Stromal cell of bone marrow (primary cell): ENCODE data around the gene RIBC2.
"Not testable (repeated sequence)": the region's sequence is repeated elsewhere in the genome, so short reads cannot be mapped to it uniquely, and the experiment has no call there.

Experiments used
- DNase-seq: peaks from one replicate; pipeline ENCODE4 v3.0.0-alpha.2; 2012; ENCODE audit warnings: low read depth

Gene RIBC2

GRCh38 chr22:45448431-45448830 is 34.9 kb downstream of the RIBC2 start:
- peak; percentile 64 for DNase-seq

- DNase-seq = not testable (repeated sequence)
These were observed 35.9 kb downstream of the RIBC2 start for GRCh38 chr22:45449442-45449841.

- DNase-seq = no peak
These were observed 36.8 kb downstream of the RIBC2 start for GRCh38 chr22:45450101-45450785.

- DNase-seq = peak; percentile 94
These were observed 37.6 kb downstream of the RIBC2 start for GRCh38 chr22:45450921-45451651.

GRCh38 chr22:45451972-45452371 is 38.5 kb downstream of the RIBC2 start:
- no peak for DNase-seq

- no peak for DNase-seq
These were observed 39.3 kb downstream of the RIBC2 start for GRCh38 chr22:45452565-45453379.

GRCh38 chr22:45453764-45454163 is 40.3 kb downstream of the RIBC2 start:
- no peak for DNase-seq

GRCh38 chr22:45454275-45454674 is 40.8 kb downstream of the RIBC2 start:
- no peak for DNase-seq

GRCh38 chr22:45455212-45455611 is 41.7 kb downstream of the RIBC2 start:
- DNase-seq = no peak

GRCh38 chr22:45455621-45456020 is 42.1 kb downstream of the RIBC2 start:
- DNase-seq = no peak

- no peak for DNase-seq
These were observed 43.3 kb downstream of the RIBC2 start for GRCh38 chr22:45456811-45457210.

GRCh38 chr22:45458532-45458931 is 45.0 kb downstream of the RIBC2 start:
- no peak for DNase-seq

GRCh38 chr22:45459235-45459634 is 45.7 kb downstream of the RIBC2 start:
- no peak for DNase-seq

- no peak for DNase-seq
These were observed 47.0 kb downstream of the RIBC2 start for GRCh38 chr22:45460288-45461109.

- DNase-seq = no peak
These were observed 48.7 kb downstream of the RIBC2 start for GRCh38 chr22:45462034-45462655.

- DNase-seq = not testable (repeated sequence)
These were observed 50.2 kb downstream of the RIBC2 start for GRCh38 chr22:45463691-45464090.

GRCh38 chr22:45465633-45466032 is 52.1 kb downstream of the RIBC2 start:
- no peak for DNase-seq

GRCh38 chr22:45468872-45469271 is 55.4 kb downstream of the RIBC2 start:
- peak; percentile 75 for DNase-seq

- no peak for DNase-seq
These were observed 56.0 kb downstream of the RIBC2 start for GRCh38 chr22:45469281-45470073.

GRCh38 chr22:45470871-45471270 is 57.4 kb downstream of the RIBC2 start:
- DNase-seq = no peak

- DNase-seq = no peak
These were observed 58.9 kb downstream of the RIBC2 start for GRCh38 chr22:45472426-45472825.
